HG03159 (cell line): ENCODE measurements around the gene SMIM1.
"Not testable (repeated sequence)": the region's sequence is repeated elsewhere in the genome, so short reads cannot be mapped to it uniquely, and the experiment has no call there.

Source experiments
- ATAC-seq: cut with Tn5 transposase; IDR thresholded peaks from one replicate; pipeline ENCODE4 v1.9.1; 2021; ENCODE audit warnings: mild to moderate bottlenecking, moderate library complexity; ENCODE audit not compliant: unreplicated experiment

The SMIM1 gene

GRCh38 chr1:3789421-3790300, 17.1 kb downstream of the SMIM1 start:
- ATAC-seq, result no peak

GRCh38 chr1:3790500-3790923, 18.0 kb downstream of the SMIM1 start:
- ATAC-seq, result no peak

DNA sequence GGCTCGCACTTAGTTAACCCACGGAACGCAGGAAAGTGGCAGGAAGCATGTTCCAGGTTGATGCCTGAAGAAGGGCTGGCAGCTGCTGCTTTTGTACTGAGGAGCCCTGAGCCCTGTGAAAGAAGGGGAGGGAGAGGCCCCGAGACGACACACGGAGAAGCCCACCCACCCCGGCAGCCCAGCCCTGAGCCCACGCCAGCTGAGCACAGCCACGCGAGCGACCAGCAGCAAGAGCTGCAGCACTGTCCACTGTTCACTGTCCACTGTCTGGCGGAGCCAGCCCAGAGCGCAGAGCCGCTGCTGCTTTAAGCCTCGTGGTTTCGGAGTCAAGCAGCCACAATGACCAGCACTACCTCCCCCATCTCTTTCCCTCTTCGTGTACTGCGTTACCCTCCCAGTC, 18.4 kb downstream of the SMIM1 start:
- ATAC-seq, result no peak

DNA sequence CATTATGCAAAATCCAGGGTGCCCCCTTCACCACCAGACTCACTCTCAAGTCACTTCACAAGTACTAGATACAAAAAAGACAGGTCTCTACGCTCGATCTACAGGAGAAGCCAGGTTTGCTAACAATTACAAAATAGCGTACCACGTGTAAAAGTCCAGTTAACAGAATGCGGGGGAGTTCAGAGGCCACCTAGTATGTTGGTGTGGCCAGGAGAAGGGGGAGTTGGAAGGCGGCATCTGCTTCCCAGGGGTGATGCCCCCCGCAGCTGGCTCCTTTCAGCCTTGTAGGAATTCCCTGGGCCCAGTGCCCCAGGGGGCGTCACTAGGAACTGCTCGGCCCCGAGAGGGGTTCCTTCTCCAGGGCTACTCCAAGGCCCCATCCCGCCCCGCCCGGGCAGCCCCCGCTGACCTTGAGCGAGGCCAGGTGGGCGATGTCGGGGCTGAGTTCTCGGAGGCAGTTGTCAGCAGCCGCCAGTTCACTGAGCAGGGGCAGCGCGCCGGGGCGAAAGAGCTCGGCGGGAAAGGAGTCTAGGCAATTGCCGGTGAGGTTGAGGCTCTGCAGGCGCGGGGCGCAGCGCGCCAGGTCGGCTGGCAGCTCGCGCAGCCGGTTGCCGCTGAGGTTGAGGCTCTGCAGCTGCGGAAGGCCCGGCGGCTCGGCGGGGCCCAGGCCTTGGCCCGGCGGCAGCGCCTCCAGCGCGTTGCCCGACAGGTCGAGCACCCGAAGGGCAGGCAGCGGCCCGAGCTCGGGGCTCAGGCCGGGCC, 23.1 kb downstream of the SMIM1 start:
- ATAC-seq, result peak; percentile 23

DNA sequence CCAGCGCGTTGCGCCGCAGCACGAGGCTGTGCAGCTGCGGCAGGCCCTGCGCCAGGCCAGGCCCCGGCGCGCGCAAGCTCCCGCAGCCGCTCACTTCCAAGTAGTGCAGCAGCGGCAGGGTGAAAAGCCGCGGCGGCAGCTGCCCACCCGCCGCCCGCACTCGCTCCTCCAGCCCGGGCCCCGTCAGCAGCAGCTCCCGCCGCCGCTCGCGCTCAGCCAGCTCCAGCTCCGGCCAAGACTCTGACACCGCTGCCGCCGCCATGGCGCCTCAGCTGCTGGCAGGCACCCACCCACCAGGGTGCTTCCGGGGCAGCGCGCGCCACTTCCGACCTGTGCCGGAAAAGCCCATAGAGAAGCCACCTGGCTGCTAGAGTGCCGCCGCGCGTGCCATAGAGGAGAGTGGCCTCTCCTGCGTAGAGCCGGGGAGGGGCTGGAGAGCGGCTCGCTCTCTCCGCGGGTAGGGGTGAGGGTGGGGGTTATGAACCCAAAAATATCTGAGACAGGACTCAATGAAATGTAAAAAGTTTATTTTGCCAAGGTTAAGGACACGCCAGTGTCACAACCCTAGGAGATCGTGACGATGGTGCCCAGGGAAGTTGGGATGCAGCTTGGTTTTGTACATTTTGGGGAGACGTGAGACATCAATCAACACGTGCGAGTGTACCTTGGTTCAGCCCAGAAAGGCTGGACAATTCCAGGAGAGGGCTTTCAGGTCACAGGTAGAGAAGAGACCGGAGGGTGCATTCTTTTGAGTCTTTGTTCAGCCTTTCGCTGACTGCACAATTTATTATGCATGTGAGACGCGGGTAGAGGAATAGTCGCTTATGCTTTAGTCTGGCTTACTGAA, 23.9 kb downstream of the SMIM1 start, which contains the start of gene LRRC47:
Gene LRRC47, minus strand, starts transcription at position 284 of the 847 bp plus-strand sequence. Its CDS starts 22 bp downstream, at position 262.
- ATAC-seq, result peak; percentile 98

- no peak for ATAC-seq
Measured at GRCh38 chr1:3799976-3800685, 27.6 kb downstream of the SMIM1 start.

- not testable (repeated sequence) for ATAC-seq
Measured at GRCh38 chr1:3800795-3801194, 28.2 kb downstream of the SMIM1 start.

DNA sequence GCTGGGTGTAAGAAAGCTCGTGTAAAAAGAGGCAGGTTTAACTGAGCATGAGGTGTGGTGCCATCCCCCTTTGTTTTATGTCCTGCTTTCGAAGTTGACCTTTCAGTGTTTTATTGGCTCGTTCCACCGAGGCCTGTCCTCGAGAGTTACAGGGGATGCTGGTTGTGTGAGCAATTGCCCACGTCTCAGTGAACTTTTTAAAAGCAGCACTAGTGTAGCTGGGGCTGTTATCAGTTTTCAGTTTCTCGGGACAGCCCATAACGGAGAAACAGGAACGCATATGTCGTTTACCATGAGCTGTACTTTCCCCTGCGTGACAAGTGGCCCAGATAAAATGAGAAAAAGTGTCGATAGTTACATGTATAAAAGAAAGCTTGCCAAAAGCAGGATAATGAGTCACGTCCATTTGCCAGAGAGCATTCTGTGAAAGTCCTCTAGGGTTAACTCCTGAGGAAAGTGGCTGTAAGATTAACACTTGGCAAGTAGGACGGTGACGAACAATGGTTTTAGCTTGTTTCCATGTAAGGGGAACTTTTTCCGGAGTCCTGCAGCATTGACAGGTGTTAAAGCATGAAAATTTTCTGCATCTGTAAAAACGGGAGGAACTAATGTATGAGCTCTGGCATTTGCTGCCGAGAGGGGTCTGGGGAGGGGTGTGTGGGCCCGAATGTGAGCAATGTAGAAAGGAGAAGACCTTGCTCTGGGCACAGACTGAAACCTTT, 31.5 kb downstream of the SMIM1 start:
- ATAC-seq, result no peak

DNA sequence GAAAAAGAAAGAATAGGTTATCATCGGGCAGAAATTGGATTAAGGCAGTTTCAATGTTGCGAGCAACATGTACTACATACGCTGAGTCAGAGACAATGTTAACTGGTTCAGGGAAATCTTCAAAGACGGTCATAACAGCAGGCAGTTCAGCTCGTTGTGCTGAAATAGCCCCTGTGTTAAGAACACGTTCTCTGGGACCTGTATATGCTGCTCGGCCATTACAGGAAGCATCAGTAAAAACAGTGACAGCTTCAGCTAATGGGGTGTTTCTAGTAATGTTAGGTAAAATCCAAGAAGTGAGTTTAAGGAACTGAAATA, 32.0 kb downstream of the SMIM1 start:
- not testable (repeated sequence) for ATAC-seq

- ATAC-seq, result no peak
Measured at GRCh38 chr1:3805038-3805437, 32.5 kb downstream of the SMIM1 start.

GRCh38 chr1:3807769-3808168, 35.2 kb downstream of the SMIM1 start:
- ATAC-seq, result no peak

DNA sequence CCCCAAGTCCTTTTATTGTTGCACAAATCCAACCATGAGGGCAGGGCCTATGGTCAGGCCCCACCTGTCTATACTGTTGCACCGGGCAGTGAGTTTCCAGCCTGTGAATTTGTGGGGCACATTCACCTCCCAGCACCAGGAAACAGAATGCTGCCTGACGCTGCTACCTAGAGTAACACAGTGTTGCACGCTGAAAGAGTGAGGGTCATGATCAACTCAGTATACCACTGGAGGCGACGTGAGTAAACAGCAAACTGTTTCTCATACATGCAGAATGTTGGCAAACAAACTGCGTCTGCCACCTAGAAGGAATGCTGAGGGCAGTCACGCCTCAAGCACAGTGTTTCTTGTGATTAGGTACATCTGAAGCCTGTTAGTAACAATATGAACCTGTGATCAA, 37.1 kb downstream of the SMIM1 start:
- no peak for ATAC-seq

DNA sequence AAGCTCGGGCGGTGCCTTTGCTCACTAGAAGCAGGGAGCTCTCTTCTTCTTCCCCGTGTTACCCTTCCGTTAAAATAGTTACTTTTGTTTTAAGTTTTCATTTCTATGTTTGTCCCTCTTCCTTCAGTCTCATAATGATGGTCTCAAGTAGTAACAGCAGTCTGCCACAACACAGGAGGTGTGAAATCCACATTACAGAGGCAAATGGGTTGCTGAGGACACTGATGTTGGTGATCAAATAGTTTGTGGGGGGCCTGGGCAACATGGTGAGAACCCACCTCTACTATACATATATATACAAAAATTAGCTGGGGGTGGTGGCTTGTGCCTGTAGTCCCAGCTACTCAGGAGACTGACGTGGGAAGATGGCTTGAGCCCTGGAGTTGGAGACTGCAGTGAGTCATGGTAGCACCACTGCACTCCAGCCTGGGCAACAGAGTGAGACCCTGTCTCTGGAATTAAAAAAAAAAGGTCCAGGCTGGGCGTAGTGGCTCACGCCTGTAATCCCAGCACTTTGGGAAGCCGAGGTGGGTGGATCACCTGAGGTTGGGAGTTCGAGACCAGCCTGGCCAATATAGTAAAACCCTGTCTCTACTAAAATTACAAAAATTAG, 37.7 kb downstream of the SMIM1 start:
- ATAC-seq, result not testable (repeated sequence)

DNA sequence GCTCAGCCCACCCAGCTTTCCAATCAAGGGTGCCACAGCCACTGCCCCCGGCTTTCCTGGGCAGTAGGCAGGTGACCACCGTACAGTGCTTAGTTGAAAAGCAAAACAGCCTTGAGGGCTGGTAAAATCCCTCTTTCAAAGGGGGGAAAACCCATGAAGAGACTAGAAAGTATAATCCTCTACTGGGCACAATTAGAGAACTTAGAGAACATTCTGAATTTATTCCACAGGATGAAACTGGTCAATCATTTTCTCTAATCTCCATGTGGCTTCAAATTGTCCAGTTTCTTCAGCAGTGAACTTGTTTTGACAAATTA, 39.0 kb downstream of the SMIM1 start:
- no peak for ATAC-seq

GRCh38 chr1:3814065-3814464, 41.5 kb downstream of the SMIM1 start:
- no peak for ATAC-seq

GRCh38 chr1:3814771-3815561, 42.4 kb downstream of the SMIM1 start:
- no peak for ATAC-seq

GRCh38 chr1:3816331-3817137, 44.0 kb downstream of the SMIM1 start:
- no peak for ATAC-seq

DNA sequence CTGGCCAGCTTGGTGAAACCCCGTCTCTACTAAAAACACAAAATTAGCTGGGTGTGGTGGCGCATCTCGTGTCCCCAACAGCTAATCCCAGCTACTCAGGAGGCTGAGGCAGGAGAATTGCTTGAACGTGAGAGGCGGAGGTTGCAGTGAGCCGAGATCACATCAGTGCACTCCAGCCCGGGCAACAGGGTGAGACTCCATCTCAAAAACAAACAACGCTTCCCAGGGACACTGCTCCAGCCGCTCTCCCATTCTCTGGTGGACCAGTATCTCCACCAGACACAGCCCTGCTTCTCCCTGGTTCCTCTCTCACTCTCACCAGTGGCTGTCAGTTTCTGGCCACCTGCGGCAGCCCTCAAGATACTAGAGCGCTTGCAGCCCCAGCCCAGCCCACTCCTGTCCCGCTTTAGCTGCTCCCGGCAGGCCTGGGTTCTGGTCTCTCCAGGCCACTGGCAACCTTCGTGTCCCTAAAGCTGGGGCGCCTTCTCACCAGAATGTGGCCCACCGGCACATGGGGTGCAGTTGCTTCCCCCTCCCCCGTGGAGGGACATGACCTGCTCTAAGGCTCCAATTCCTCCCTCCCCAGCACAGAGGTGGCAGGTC, 44.7 kb downstream of the SMIM1 start:
- ATAC-seq, result no peak
